ENCODE results near the gene YY1.

GRCh38 chr14:100314724-100315123 lies 75.8 kb downstream of the YY1 start:
- TF ChIP-seq TCF7 (CRISPR knock-in tag; IDR thresholded peaks at IDR 0.05; ENCODE audit: low read depth), result no peak
- TF ChIP-seq CTCF (IDR thresholded peaks at IDR 0.05), result no peak
- no peak for TF ChIP-seq JUN (CRISPR knock-in tag; IDR thresholded peaks at IDR 0.05)
- no peak for TF ChIP-seq MAX (CRISPR knock-in tag; IDR thresholded peaks at IDR 0.05)
- TF ChIP-seq USF2 (CRISPR knock-in tag; IDR thresholded peaks at IDR 0.05), result no peak
